PC-3 (cell line): ENCODE measurements around the gene DSTN.

ENCODE experiments used
- CTCF ChIP-seq: fragments of 300-600 bp; sonication (generic); conservative IDR thresholded peaks from 2 replicates; pipeline ENCODE4 v1.5.1; 2017; ENCODE audit warnings: antibody characterized with exemption, low read depth, mild to moderate bottlenecking, low read length
- EZH2 ChIP-seq: fragments of 300-600 bp; sonication (generic); IDR thresholded peaks from one replicate; pipeline ENCODE4 v1.6.1; 2017; ENCODE audit warnings: antibody characterized with exemption, mild to moderate bottlenecking, low read length; ENCODE audit not compliant: unreplicated experiment

GRCh38 chr20:17626217-17627007 lies 56.5 kb downstream of the DSTN start:
- TF ChIP-seq CTCF (no peak), EZH2 (no peak)
